Effector memory CD8-positive, alpha-beta T cell (primary cell): ENCODE results near the gene ZBTB42.

Source experiments
- ATAC-seq: fragments of 150-1000 bp; cut with Tn5 transposase; replicated peaks from 2 replicates; pipeline ENCODE4 v1.10.0; 2021; ENCODE audit warnings: mild to moderate bottlenecking, moderate library complexity
- DNase-seq, 3 experiments: peaks; one replicate each; pipeline ENCODE4 v3.0.0; 2021
- H3K27ac Mint-ChIP-seq, 2 donors: one replicate each; pipeline ENCODE4 v1.8.0; 2022; ENCODE audit warnings: mild to moderate bottlenecking in 2 of 2, mixed read lengths in 2 of 2, moderate library complexity in 2 of 2
- H3K27me3 Mint-ChIP-seq, 2 donors: one replicate each; pipeline ENCODE4 v1.8.0; 2022; ENCODE audit warnings: mixed read lengths in 2 of 2
- H3K36me3 Mint-ChIP-seq: one replicate; pipeline ENCODE4 v1.8.0; 2022; ENCODE audit warnings: mild to moderate bottlenecking, moderate library complexity, mixed read lengths; ENCODE audit not compliant: insufficient read depth
- H3K4me1 Mint-ChIP-seq, 2 donors: one replicate each; pipeline ENCODE4 v1.8.0; 2022; ENCODE audit warnings: low read depth in 2 of 2, mixed read lengths in 2 of 2
- H3K4me3 Mint-ChIP-seq, 2 donors: one replicate each; pipeline ENCODE4 v1.8.0; 2022; ENCODE audit warnings: mild to moderate bottlenecking in 2 of 2, mixed read lengths in 2 of 2, moderate library complexity in 2 of 2
- H3K9me3 Mint-ChIP-seq, 2 donors: one replicate each; pipeline ENCODE4 v1.8.0; 2022; ENCODE audit warnings: mixed read lengths in 2 of 2

Gene ZBTB42

DNA sequence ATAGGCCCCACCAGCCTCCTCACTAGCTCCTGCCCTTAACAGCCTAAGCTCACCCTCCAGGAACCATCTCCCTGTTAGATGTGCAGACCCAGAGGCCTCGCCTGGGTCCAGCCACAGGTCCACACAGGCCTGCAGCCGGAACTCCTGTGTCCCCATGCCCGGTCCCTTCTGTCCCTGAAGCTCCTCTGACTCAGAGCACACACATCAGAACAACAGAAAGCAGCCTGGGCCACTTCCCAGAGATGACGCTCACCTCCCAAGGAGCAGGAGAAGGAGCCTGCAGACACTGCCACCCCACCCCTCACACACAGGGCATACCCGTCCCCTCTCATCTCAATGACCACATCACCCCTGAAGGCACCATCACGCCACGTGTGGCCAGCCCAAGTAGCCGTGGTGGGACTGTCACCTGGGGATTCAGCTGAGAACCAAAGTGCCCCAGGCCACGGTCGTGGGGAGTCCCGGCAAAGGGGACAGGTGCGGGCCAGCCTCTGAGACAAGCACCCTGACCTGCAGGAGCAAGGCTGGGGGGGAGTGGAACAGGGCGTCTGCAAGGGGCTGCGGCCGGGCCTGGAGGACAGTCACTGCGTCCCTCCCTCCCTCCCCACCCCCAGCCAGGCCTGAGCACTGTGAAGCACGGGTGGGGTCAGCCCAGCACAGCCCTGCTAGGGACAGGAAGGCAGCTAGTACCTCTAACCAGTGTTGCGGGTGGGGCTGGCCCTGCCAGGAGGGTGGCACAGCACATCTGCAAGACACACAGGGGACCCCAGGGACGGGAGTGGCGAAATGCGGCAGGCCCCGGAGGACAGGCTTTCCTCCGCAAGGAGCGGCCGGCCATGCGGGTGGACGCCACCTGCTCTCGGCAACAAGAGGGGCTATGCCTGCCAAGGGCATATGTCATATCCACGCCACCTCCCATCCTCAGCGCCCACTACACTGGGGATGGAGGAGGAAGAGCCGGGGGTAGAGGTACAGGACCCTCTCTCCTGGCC, 10.9 kb upstream of the ZBTB42 start:
- Mint-ChIP-seq H3K9me3 (no peaks in the 10 kb centered on the region), H3K36me3 (peaks cover 16% of the 10 kb centered on the region), H3K27ac (no peak overlapping the region), H3K4me1 (peaks cover 31 to 47% of the 10 kb centered on the region in 2 donors), H3K27me3 (no peaks in the 10 kb centered on the region), H3K4me3 (no peak overlapping the region)
- DNase-seq (no peak), ATAC-seq (no peak)

GRCh38 chr14:104791425-104791824, 9.5 kb upstream of the ZBTB42 start:
- ATAC-seq (no peak), DNase-seq (no peak)
- Mint-ChIP-seq H3K27me3 (no peaks in the 10 kb centered on the region), H3K27ac (peak overlapping the region in 1 of 2 donors; percentile 69), H3K9me3 (no peaks in the 10 kb centered on the region), H3K4me3 (peak overlapping the region in 1 of 2 donors; percentile 38), H3K36me3 (peaks cover 19% of the 10 kb centered on the region), H3K4me1 (peaks cover 31 to 46% of the 10 kb centered on the region in 2 donors)

- Mint-ChIP-seq H3K36me3 (peaks cover 24% of the 10 kb centered on the region), H3K4me3 (peak overlapping the region; percentile 87 to 89), H3K27ac (peak overlapping the region; percentile 88), H3K9me3 (no peaks in the 10 kb centered on the region), H3K4me1 (peaks cover 31 to 44% of the 10 kb centered on the region in 2 donors), H3K27me3 (no peaks in the 10 kb centered on the region)
- DNase-seq (no peak), ATAC-seq (no peak)
Observed at GRCh38 chr14:104792101-104792884, 8.6 kb upstream of the ZBTB42 start.

DNA sequence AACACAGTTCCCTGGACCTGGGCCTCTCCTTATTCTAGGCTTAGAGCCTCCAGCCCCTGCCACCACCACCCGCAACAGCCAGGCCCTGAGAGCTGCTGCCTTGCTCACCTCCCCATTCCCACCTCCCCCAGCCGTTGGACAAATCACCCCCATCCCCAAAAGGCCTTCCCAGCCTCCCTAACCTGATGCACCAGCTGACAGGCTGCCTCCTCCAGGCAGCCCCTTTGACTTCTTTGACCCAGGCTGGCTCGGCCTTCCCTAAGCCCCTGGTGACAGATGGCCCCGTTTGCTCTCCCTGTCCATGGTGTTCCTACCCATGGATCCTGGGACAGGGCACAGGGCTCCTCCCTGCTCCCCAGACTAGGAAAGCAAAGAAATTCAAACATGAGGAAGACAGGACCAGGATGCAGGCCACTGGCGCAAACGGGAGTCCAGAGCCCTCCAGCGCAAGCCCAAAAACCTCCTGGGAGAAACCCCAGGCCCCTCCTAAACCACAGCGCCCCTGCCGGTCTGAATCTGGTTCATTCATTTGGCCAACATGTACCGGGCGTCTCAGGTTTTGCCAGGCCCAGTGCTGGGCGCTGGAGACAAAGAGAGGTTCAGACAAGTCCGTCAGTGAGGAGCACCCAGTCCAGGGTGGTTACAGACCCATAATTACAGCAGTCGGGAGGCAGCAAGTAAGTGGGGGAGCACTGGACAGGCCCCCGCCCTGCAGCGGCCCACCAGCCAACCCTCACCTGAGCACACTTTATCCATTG, 7.8 kb upstream of the ZBTB42 start:
- H3K27ac Mint-ChIP-seq: peak overlapping the region; percentile 88
- H3K27me3 Mint-ChIP-seq: no peaks in the 10 kb centered on the region
- H3K4me1 Mint-ChIP-seq: peaks cover 31 to 40% of the 10 kb centered on the region in 2 donors
- no peaks in the 10 kb centered on the region for H3K9me3 Mint-ChIP-seq
- DNase-seq (no peak), ATAC-seq (no peak)
- peaks cover 26% of the 10 kb centered on the region for H3K36me3 Mint-ChIP-seq
- H3K4me3 Mint-ChIP-seq: peak overlapping the region; percentile 87 to 89

DNA sequence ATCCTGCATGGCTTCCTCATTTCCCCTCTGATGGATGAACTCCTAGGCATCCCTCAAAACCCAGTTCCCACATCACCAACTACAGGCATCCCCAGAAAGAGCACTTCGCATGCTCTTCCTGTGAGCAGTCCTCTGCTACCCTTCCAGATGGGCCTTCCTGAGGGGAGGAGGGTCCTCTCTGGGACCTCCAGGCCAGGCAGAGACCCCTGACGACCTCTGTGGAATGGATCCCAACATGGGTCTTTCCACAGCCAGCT, 7.3 kb upstream of the ZBTB42 start:
- H3K4me1 Mint-ChIP-seq: peaks cover 31 to 38% of the 10 kb centered on the region in 2 donors
- peaks cover 26% of the 10 kb centered on the region for H3K36me3 Mint-ChIP-seq
- H3K9me3 Mint-ChIP-seq: no peaks in the 10 kb centered on the region
- peak overlapping the region; percentile 88 for H3K27ac Mint-ChIP-seq
- ATAC-seq (no peak), DNase-seq (no peak)
- no peaks in the 10 kb centered on the region for H3K27me3 Mint-ChIP-seq
- peak overlapping the region; percentile 87 to 89 for H3K4me3 Mint-ChIP-seq

GRCh38 chr14:104794099-104794498, 6.8 kb upstream of the ZBTB42 start:
- H3K9me3 Mint-ChIP-seq: no peaks in the 10 kb centered on the region
- peak overlapping the region; percentile 87 to 89 for H3K4me3 Mint-ChIP-seq
- peak; percentile 18 for ATAC-seq
- peaks cover 31% of the 10 kb centered on the region for H3K36me3 Mint-ChIP-seq
- peak in 1 of 3 experiments; percentile 27 for DNase-seq
- peak overlapping the region; percentile 88 for H3K27ac Mint-ChIP-seq
- peaks cover 31 to 38% of the 10 kb centered on the region in 2 donors for H3K4me1 Mint-ChIP-seq
- H3K27me3 Mint-ChIP-seq: no peaks in the 10 kb centered on the region

DNA sequence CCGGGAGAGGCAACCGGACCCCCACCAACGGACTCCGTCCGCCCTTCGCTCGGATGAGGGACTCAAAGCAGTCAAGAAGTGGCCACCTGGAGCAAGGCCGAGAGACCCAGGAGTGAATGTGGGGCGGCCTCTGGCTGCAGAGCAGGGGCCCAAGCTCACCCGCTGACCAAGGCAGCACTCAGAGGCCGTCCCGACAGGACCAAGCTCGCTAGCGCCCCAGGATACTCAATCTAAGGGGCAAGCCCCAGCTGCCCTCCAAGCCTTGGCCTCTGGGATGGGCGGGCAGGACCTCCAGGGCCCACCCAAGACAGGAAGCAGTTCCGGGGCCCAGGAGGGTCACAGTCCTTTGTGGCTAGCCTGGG, 6.3 kb upstream of the ZBTB42 start:
- peak overlapping the region; percentile 87 to 89 for H3K4me3 Mint-ChIP-seq
- H3K27me3 Mint-ChIP-seq: no peaks in the 10 kb centered on the region
- no peak for ATAC-seq
- H3K4me1 Mint-ChIP-seq: peaks cover 31 to 38% of the 10 kb centered on the region in 2 donors
- H3K27ac Mint-ChIP-seq: peak overlapping the region; percentile 88
- no peaks in the 10 kb centered on the region for H3K9me3 Mint-ChIP-seq
- peaks cover 33% of the 10 kb centered on the region for H3K36me3 Mint-ChIP-seq
- DNase-seq: no peak

- no peaks in the 10 kb centered on the region for H3K9me3 Mint-ChIP-seq
- ATAC-seq (peak; percentile 45), DNase-seq (peak in 1 of 3 experiments; percentile 21)
- no peaks in the 10 kb centered on the region for H3K27me3 Mint-ChIP-seq
- H3K36me3 Mint-ChIP-seq: peaks cover 32% of the 10 kb centered on the region
- H3K27ac Mint-ChIP-seq: peak within 1 kb of the TSS; percentile 88
- H3K4me3 Mint-ChIP-seq: peak within 1 kb of the TSS; percentile 87 to 89
- peaks cover 31 to 36% of the 10 kb centered on the region in 2 donors for H3K4me1 Mint-ChIP-seq
Observed at GRCh38 chr14:104794993-104795780, 5.7 kb upstream of the ZBTB42 start, which contains the start of gene AKT1. AKT1 (minus strand) TSS chr14:104795748; CDS start chr14:104792643, 3,105 bp downstream.

GRCh38 chr14:104795781-104796686, 4.9 kb upstream of the ZBTB42 start:
- peaks cover 28 to 32% of the 10 kb centered on the region in 2 donors for H3K4me1 Mint-ChIP-seq
- H3K27me3 Mint-ChIP-seq: no peaks in the 10 kb centered on the region
- peak overlapping the region in 1 of 2 donors; percentile 81 for H3K27ac Mint-ChIP-seq
- no peaks in the 10 kb centered on the region for H3K9me3 Mint-ChIP-seq
- peak overlapping the region; percentile 62 to 73 for H3K4me3 Mint-ChIP-seq
- peaks cover 32% of the 10 kb centered on the region for H3K36me3 Mint-ChIP-seq
- ATAC-seq: peak; percentile 56
- DNase-seq: peak in 2 of 3 experiments; percentile 35 to 51

GRCh38 chr14:104796687-104797081, 4.2 kb upstream of the ZBTB42 start:
- peak overlapping the region in 1 of 2 donors; percentile 81 for H3K27ac Mint-ChIP-seq
- no peak for DNase-seq
- H3K9me3 Mint-ChIP-seq: no peaks in the 10 kb centered on the region
- no peak for ATAC-seq
- H3K4me3 Mint-ChIP-seq: peak overlapping the region; percentile 62 to 73
- H3K36me3 Mint-ChIP-seq: peaks cover 35% of the 10 kb centered on the region
- H3K4me1 Mint-ChIP-seq: peaks cover 25 to 32% of the 10 kb centered on the region in 2 donors
- H3K27me3 Mint-ChIP-seq: no peaks in the 10 kb centered on the region

DNA sequence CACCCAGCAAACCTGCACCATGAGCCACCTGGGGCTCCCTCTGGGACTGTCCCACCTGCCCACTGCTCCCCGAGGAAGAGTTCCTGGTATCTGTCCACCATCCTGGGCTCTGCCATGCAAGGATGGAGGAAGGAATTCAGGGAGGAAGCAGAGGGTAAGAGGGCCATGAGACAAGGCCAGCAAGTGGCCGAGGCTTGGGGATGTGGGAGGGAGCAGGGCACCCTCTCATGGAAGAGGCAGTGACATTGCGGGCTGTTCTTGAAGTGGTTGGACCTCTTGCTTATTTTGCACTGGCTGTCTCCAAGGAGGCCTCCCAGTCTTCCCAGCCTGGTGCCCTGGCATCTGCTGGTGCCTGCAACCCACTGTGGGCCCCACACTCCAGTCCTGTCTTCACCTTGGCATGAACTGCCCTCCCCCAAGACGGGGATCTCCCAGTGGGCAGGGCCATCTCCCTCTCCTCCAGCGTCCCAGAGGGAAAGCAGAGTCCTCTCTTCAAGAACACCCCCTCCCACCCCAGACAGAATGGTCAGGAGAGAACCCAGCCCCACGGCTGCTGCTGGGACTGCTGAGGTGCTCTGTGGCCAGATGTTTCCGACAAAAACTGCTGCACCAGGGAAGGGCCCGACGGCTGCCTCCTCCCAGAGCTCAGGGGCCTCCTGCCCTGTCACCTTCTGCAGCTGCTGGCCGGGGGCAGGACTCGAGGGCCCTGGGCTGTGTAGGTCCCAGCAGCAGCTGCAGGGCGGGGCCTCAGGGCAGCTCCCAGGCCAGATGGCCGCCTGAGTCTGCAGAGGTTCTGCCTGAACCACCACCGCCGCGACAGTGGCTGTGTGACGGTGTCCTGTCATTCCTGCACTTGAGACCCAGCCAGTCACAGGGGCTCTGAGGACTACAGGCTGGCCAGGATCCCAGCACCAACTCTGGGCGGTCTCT, 3.5 kb upstream of the ZBTB42 start:
- Mint-ChIP-seq H3K27ac (peak overlapping the region in 1 of 2 donors; percentile 81), H3K36me3 (peaks cover 35% of the 10 kb centered on the region), H3K27me3 (no peaks in the 10 kb centered on the region), H3K4me1 (peaks cover 24 to 34% of the 10 kb centered on the region in 2 donors), H3K4me3 (peak overlapping the region; percentile 37 to 73), H3K9me3 (no peaks in the 10 kb centered on the region)
- ATAC-seq (no peak), DNase-seq (no peak)
